HG03175 (cell line): ENCODE measurements around the gene OSTF1.
A peak's percentile ranks its signal among the peaks of the same experiment; 100 is the strongest.

ENCODE experiments used
- ATAC-seq: cut with Tn5 transposase; IDR thresholded peaks from one replicate; pipeline ENCODE4 v1.9.1; 2021; ENCODE audit warnings: mild to moderate bottlenecking, moderate library complexity; ENCODE audit not compliant: unreplicated experiment

Gene OSTF1

GRCh38 chr9:75117564-75117963 lies 29.2 kb downstream of the OSTF1 start:
- ATAC-seq = no peak

- ATAC-seq = no peak
Observed at GRCh38 chr9:75120686-75121085, 32.4 kb downstream of the OSTF1 start.

DNA sequence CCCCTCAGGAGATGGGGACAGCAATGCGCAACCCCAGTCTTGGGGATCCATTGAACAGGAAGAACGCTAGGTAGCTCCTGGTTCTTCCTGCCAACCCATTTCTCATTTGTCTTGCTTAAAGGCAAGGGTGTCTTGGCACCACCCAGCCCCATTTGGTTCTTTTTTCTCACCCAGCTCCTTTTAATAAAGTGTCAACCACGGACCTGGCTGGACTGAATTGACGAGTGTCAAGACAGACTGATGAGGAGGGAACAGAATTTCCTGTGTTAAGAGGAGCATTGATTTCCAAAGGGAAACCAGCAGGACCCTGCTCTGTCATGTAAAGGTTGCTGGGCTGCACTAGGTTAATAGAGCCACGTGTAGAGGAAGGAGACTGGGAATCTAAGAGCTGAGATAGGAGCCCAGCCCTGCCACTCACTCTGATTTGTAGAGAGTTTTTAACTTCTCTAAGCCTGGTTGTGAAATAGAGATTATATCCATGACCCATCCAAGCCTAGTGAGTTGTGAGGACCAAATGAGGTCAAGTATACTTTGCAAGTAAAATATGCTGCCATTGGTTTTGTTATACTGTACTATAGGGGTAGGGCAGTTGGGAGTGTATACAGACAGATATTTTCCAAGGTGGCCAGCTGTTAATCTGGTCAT lies 33.7 kb downstream of the OSTF1 start:
- no peak for ATAC-seq

DNA sequence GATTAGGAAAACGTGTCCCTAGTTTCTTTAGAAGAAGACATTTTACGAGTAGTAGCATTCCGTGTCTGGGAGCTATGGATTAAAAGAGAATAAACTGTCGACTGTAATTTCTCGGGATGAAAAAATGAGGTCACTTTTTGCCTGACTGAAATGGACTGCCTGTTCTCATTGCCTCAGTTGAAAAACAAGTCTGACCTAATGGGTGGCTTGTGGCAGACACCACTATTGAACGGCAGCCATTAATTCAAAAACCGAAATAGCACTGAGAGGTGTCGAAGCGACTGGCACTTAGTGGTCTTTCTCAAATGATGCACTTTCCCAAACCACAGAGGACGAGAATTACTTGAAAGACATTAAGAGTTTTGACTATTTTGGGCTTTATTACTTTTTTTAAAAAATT lies 35.4 kb downstream of the OSTF1 start:
- ATAC-seq = no peak

- ATAC-seq = no peak
Observed at GRCh38 chr9:75128535-75128934, 40.2 kb downstream of the OSTF1 start.

DNA sequence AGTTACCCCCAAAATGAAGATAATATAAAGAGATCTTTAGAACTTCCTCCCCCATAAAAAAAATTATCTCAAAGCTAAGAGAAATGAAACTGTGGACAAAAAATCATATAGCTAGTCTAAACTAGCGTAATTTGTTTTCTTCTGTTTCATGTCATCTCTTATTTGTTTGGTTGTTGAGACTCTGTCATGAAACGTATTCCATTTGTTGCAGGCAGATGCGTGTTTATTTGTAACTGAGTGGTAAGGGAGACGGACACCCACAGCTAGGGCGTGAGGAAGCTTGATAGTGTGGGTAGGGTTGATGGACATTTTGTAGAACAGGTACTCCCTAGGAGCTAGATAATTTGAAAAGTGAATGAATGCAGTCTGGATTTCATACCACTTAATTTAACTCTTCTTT lies 41.9 kb downstream of the OSTF1 start:
- ATAC-seq = no peak

DNA sequence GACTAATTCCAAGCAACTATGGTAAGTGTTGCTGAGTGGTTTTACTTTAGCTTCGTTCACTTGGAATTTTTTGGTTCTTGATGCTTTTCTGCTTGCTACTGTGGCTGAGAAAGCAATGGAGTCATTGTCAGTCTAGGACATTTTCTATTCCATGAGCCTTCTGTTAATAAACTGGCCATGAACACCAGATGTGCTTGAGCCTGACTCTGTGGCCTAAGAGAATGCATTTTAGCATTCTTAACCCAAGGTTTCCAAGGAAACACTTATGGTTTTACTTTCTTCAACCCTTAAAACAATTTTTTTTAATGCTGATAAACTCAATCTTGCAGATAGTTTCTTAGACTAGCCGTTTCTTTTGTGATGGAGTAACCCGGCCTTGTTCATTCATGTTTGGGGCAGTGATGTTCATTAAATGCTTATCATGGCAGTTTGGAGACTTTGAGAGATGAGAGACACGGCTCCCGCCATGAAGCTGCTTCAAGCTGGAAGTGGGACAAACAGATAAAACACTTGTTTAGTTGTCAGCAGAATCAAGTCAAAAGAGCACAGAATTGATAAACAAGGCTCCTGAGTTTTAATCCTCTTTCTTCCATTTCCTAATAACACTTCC lies 42.4 kb downstream of the OSTF1 start:
- ATAC-seq = no peak

DNA sequence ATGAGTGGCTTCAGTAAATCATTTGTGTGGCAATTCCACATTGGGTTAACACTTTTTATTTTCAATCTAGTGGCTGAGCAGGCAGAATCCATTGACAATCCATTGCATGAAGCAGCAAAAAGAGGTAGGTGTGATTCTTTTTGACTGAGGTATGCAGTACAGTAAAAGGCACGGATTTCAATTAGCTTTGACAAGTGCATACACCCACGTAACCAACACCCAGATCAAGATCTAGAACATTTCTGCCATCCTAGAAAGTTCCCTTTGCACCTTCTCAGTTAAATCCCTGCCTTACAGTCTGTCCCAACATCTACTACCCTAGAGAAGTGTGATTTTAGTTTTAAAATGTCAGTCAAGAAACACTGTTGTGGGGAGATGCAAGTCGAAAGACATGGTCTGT lies 43.4 kb downstream of the OSTF1 start:
- no peak for ATAC-seq

GRCh38 chr9:75132244-75132643 lies 43.9 kb downstream of the OSTF1 start:
- no peak for ATAC-seq

DNA sequence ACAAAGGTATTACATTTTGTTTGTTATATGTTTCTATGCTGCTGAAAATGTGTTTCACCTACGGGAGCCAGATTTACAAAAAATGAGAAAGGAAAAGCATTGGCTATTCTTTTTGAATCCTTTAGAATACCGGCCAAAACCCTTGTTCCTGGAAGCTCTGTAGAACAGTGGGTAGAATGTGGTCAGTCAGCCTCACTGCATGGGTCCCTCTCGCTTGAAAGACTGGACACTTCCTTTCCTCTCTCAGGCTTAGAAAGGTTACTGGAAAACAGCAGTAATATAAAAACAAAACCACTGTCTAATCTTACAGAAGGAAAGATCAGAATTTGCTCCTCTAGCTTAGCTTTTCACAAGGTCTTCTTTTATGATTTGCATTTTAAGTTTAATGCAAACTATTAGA lies 45.1 kb downstream of the OSTF1 start:
- no peak for ATAC-seq

DNA sequence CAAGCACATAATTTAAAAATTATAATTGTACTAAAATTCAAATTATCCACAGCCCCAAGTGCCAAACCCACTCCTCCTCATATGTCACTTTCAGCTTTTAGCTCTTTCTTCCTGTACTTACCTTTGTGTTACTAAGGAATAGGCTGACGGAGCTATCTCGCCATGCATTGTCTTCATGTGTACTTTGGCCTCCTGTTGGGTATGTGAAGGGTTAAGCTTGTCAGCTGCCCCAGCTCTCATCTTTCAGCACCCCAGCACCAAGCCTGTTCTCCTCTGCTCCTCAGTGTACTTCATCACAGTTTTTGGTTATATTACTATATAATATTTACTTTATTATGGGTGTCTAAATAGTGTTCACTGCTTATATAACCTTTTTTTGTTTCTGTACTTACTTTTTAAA lies 46.2 kb downstream of the OSTF1 start:
- ATAC-seq = no peak

GRCh38 chr9:75138260-75139040 lies 50.1 kb downstream of the OSTF1 start:
- no peak for ATAC-seq

DNA sequence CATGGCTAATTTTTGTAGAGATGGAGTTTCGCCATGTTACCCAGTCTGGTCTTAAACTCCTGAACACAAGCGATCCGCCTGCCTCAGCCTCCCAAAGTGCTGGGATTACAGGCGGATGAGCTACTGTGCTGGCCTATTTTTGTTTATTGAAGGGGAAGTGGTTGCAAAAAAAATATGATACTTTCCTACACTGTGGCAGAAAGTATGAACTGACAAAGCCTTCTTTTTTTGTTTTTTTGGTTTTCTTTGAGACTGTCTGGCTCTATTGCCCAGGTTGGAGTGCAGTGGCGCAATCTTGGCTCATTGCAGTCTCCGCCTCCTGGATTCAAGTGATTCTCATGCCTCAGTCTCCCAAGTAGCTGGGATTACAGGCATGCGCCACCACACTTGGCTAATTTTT lies 50.9 kb downstream of the OSTF1 start:
- no peak for ATAC-seq

DNA sequence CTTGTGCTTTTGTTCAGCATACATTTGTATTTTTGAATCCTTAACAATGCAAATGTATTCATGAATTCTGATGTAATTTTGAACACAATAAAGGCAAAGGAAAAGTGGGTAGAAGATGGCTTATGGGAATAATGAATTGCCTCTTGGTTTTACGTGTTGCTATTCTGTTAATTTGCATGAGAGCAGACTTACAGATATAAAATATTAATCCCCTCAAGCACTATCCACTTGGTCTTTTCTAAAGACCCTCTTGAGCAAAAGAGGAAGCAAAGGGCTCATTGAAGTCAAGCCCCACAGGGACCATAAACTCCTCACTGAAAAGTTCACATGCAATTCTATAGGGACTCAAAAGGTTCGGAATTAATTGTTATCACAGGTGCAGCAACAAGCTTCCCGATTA lies 51.9 kb downstream of the OSTF1 start:
- no peak for ATAC-seq

GRCh38 chr9:75142202-75142601 lies 53.9 kb downstream of the OSTF1 start:
- no peak for ATAC-seq

- no peak for ATAC-seq
Observed at GRCh38 chr9:75146229-75146628, 57.9 kb downstream of the OSTF1 start.

GRCh38 chr9:75147638-75148037 lies 59.3 kb downstream of the OSTF1 start:
- no peak for ATAC-seq

GRCh38 chr9:75148561-75148960 lies 60.2 kb downstream of the OSTF1 start:
- ATAC-seq = no peak

- no peak for ATAC-seq
Observed at GRCh38 chr9:75149841-75150241, 61.5 kb downstream of the OSTF1 start.

DNA sequence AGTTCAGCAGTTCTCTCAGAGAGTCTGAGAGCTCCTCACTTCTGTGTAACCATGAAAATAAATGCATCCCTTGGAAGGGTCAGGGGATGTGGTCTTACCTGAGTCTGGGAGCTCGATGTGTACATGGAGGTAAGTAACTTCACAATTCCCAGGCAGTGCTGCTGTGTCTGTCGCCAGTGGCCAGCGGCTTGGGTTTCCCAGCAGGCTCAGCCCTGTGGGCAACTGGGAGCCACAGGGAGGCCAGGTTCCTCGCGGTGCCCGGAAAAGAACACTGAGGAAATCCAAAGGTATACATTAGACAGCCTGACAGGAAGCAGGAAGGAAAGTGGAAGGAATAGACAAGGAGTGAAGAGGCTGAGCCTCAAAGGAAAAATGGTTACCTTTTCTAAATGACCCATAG lies 62.2 kb downstream of the OSTF1 start:
- ATAC-seq = no peak

DNA sequence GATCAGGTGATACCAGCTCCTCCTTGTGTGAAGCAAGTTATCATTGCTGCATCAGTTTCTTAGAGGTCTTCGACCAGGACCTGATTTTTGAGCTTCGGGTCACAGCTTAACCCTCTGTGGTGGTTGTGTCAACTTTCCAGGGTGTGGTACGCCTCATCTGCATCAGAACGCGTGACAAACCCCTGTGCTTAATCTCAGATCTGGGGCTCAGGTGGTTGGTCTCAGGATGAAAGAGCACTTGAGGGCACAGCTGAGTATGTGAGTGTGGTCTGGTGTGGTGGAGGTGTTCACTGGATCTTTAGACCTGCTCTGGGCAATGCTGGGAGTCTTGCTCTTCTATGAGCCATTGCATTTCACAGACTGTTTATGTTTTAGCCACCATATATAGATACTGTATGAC lies 64.1 kb downstream of the OSTF1 start:
- ATAC-seq = peak; percentile 43

GRCh38 chr9:75156858-75157257 lies 68.5 kb downstream of the OSTF1 start:
- no peak for ATAC-seq
